GM23338 (cell line): ENCODE results near the gene PWP2.
"Not testable (repeated sequence)": the region's sequence is repeated elsewhere in the genome, so short reads cannot be mapped to it uniquely, and the experiment has no call there.

Source experiments
- CREB1 ChIP-seq: fragments of 250-450 bp; sonication (Bioruptor Pico); IDR thresholded peaks from 2 replicates; pipeline ENCODE4 v1.5.0; 2020; ENCODE audit warnings: low read depth, mild to moderate bottlenecking, moderate library complexity
- ETS1 ChIP-seq: IDR thresholded peaks from 2 replicates; pipeline ENCODE4 v1.6.1; 2016; ENCODE audit warnings: antibody characterized with exemption
- EZH2 ChIP-seq: fragments of 200-600 bp; sonication (generic); IDR thresholded peaks from one replicate; pipeline ENCODE4 v1.8.0; 2017; ENCODE audit warnings: antibody characterized with exemption, mild to moderate bottlenecking, low read depth; ENCODE audit not compliant: unreplicated experiment
- EZH2phosphoT487 ChIP-seq: fragments of 200-600 bp; sonication (generic); IDR thresholded peaks from one replicate; pipeline ENCODE4 v1.8.1; 2018; ENCODE audit warnings: antibody characterized with exemption; ENCODE audit not compliant: unreplicated experiment
- JUNB ChIP-seq: IDR thresholded peaks from one replicate; pipeline ENCODE4 v1.6.1; 2016; ENCODE audit warnings: antibody characterized with exemption; ENCODE audit not compliant: unreplicated experiment
- NANOG ChIP-seq: IDR thresholded peaks from 2 replicates; pipeline ENCODE4 v1.6.1; 2016; ENCODE audit warnings: antibody characterized with exemption, borderline replicate concordance
- POLR2AphosphoS5 ChIP-seq: IDR thresholded peaks from 2 replicates; pipeline ENCODE4 v1.6.1; 2016; ENCODE audit warnings: antibody characterized with exemption, low read depth
- STAT1 ChIP-seq: IDR thresholded peaks from one replicate; pipeline ENCODE4 v1.6.1; 2016; ENCODE audit warnings: antibody characterized with exemption; ENCODE audit not compliant: unreplicated experiment
- ZNF114 ChIP-seq: fragments of 250-450 bp; sonication (Bioruptor Pico); IDR thresholded peaks from 2 replicates; pipeline ENCODE4 v1.5.0; 2020; ENCODE audit warnings: mild to moderate bottlenecking, moderate library complexity
- ZNF331 ChIP-seq: fragments of 250-450 bp; sonication (Bioruptor Pico); IDR thresholded peaks from 2 replicates; pipeline ENCODE4 v1.5.0; 2020; ENCODE audit warnings: low read depth, mild to moderate bottlenecking, moderate library complexity
- TF ChIP-seq, protein P1 (sequence below), 2 experiments: fragments of 200-600 bp in 1 of 2; sonication (generic) in 1 of 2; conservative IDR thresholded peaks; 2 replicates each; pipeline versions ENCODE4 v1.5.1 to v1.6.1; 2016 to 2017; ENCODE audit warnings: antibody characterized with exemption in 2 of 2, low read depth in 2 of 2, mild to moderate bottlenecking in 2 of 2, moderate library complexity in 1 of 2
- TF ChIP-seq, protein P2 (sequence below): IDR thresholded peaks from one replicate; pipeline ENCODE4 v1.6.1; 2018; ENCODE audit warnings: antibody characterized with exemption; ENCODE audit not compliant: unreplicated experiment
- TF ChIP-seq, protein P3 (sequence below): fragments of 250-450 bp; sonication (Bioruptor Pico); IDR thresholded peaks from 2 replicates; pipeline ENCODE4 v1.5.0; 2020; ENCODE audit warnings: mild to moderate bottlenecking, moderate library complexity

- TF ChIP-seq, protein P1, sequence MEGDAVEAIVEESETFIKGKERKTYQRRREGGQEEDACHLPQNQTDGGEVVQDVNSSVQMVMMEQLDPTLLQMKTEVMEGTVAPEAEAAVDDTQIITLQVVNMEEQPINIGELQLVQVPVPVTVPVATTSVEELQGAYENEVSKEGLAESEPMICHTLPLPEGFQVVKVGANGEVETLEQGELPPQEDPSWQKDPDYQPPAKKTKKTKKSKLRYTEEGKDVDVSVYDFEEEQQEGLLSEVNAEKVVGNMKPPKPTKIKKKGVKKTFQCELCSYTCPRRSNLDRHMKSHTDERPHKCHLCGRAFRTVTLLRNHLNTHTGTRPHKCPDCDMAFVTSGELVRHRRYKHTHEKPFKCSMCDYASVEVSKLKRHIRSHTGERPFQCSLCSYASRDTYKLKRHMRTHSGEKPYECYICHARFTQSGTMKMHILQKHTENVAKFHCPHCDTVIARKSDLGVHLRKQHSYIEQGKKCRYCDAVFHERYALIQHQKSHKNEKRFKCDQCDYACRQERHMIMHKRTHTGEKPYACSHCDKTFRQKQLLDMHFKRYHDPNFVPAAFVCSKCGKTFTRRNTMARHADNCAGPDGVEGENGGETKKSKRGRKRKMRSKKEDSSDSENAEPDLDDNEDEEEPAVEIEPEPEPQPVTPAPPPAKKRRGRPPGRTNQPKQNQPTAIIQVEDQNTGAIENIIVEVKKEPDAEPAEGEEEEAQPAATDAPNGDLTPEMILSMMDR (conservative IDR thresholded peaks at IDR 0.05; ENCODE audit: low read depth in 2 of 2): 0 out of 4 replicates have a peak, but pooled peaks of 1 of the 2 experiments have one; percentile 12
- TF ChIP-seq POLR2AphosphoS5; EZH2; EZH2phosphoT487; CREB1 (CRISPR knock-in tag); STAT1; JUNB; NANOG; ETS1; ZNF114 (CRISPR knock-in tag); ZNF331: not testable (repeated sequence)
- TF ChIP-seq, protein P2, sequence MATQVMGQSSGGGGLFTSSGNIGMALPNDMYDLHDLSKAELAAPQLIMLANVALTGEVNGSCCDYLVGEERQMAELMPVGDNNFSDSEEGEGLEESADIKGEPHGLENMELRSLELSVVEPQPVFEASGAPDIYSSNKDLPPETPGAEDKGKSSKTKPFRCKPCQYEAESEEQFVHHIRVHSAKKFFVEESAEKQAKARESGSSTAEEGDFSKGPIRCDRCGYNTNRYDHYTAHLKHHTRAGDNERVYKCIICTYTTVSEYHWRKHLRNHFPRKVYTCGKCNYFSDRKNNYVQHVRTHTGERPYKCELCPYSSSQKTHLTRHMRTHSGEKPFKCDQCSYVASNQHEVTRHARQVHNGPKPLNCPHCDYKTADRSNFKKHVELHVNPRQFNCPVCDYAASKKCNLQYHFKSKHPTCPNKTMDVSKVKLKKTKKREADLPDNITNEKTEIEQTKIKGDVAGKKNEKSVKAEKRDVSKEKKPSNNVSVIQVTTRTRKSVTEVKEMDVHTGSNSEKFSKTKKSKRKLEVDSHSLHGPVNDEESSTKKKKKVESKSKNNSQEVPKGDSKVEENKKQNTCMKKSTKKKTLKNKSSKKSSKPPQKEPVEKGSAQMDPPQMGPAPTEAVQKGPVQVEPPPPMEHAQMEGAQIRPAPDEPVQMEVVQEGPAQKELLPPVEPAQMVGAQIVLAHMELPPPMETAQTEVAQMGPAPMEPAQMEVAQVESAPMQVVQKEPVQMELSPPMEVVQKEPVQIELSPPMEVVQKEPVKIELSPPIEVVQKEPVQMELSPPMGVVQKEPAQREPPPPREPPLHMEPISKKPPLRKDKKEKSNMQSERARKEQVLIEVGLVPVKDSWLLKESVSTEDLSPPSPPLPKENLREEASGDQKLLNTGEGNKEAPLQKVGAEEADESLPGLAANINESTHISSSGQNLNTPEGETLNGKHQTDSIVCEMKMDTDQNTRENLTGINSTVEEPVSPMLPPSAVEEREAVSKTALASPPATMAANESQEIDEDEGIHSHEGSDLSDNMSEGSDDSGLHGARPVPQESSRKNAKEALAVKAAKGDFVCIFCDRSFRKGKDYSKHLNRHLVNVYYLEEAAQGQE: not testable (repeated sequence)
- TF ChIP-seq, protein P3, sequence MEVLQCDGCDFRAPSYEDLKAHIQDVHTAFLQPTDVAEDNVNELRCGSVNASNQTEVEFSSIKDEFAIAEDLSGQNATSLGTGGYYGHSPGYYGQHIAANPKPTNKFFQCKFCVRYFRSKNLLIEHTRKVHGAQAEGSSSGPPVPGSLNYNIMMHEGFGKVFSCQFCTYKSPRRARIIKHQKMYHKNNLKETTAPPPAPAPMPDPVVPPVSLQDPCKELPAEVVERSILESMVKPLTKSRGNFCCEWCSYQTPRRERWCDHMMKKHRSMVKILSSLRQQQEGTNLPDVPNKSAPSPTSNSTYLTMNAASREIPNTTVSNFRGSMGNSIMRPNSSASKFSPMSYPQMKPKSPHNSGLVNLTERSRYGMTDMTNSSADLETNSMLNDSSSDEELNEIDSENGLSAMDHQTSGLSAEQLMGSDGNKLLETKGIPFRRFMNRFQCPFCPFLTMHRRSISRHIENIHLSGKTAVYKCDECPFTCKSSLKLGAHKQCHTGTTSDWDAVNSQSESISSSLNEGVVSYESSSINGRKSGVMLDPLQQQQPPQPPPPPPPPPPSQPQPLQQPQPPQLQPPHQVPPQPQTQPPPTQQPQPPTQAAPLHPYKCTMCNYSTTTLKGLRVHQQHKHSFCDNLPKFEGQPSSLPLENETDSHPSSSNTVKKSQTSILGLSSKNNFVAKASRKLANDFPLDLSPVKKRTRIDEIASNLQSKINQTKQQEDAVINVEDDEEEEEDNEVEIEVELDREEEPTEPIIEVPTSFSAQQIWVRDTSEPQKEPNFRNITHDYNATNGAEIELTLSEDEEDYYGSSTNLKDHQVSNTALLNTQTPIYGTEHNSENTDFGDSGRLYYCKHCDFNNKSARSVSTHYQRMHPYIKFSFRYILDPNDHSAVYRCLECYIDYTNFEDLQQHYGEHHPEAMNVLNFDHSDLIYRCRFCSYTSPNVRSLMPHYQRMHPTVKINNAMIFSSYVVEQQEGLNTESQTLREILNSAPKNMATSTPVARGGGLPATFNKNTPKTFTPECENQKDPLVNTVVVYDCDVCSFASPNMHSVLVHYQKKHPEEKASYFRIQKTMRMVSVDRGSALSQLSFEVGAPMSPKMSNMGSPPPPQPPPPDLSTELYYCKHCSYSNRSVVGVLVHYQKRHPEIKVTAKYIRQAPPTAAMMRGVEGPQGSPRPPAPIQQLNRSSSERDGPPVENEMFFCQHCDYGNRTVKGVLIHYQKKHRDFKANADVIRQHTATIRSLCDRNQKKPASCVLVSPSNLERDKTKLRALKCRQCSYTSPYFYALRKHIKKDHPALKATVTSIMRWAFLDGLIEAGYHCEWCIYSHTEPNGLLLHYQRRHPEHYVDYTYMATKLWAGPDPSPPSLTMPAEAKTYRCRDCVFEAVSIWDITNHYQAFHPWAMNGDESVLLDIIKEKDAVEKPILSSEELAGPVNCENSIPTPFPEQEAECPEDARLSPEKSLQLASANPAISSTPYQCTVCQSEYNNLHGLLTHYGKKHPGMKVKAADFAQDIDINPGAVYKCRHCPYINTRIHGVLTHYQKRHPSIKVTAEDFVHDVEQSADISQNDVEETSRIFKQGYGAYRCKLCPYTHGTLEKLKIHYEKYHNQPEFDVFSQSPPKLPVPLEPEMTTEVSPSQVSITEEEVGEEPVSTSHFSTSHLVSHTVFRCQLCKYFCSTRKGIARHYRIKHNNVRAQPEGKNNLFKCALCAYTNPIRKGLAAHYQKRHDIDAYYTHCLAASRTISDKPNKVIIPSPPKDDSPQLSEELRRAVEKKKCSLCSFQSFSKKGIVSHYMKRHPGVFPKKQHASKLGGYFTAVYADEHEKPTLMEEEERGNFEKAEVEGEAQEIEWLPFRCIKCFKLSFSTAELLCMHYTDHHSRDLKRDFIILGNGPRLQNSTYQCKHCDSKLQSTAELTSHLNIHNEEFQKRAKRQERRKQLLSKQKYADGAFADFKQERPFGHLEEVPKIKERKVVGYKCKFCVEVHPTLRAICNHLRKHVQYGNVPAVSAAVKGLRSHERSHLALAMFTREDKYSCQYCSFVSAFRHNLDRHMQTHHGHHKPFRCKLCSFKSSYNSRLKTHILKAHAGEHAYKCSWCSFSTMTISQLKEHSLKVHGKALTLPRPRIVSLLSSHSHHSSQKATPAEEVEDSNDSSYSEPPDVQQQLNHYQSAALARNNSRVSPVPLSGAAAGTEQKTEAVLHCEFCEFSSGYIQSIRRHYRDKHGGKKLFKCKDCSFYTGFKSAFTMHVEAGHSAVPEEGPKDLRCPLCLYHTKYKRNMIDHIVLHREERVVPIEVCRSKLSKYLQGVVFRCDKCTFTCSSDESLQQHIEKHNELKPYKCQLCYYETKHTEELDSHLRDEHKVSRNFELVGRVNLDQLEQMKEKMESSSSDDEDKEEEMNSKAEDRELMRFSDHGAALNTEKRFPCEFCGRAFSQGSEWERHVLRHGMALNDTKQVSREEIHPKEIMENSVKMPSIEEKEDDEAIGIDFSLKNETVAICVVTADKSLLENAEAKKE: not testable (repeated sequence)
These were observed 30.8 kb downstream of the PWP2 start for GRCh38 chr21:44138039-44138438.
